Neuronal stem cell (in vitro differentiated cells): ENCODE data around the gene HIP1.
"Not testable (repeated sequence)": the region's sequence is repeated elsewhere in the genome, so short reads cannot be mapped to it uniquely, and the experiment has no call there.

Experiments used
- DNase-seq: peaks from one replicate; pipeline ENCODE4 v3.0.0-alpha.2; 2013; ENCODE audit warnings: low spot score
- H2AFZ ChIP-seq: one replicate; pipeline ENCODE4 v1.6.1; 2013; ENCODE audit warnings: mild to moderate bottlenecking, low read length, inconsistent platforms
- H2AK5ac ChIP-seq: 2 replicates; pipeline ENCODE4 v1.6.1; 2013; ENCODE audit warnings: low read depth, mild to moderate bottlenecking, inconsistent platforms, low read length, moderate library complexity, mixed read lengths
- H2BK120ac ChIP-seq: 2 replicates; pipeline ENCODE4 v1.6.1; 2013; ENCODE audit warnings: low read depth, mild to moderate bottlenecking, inconsistent platforms, low read length, moderate library complexity, mixed read lengths
- H2BK12ac ChIP-seq: one replicate; pipeline ENCODE4 v1.6.1; 2013; ENCODE audit warnings: low read length, inconsistent platforms
- H2BK15ac ChIP-seq: 2 replicates; pipeline ENCODE4 v1.6.1; 2013; ENCODE audit warnings: mild to moderate bottlenecking, low read length, inconsistent platforms, mixed read lengths
- H2BK5ac ChIP-seq: one replicate; pipeline ENCODE4 v1.6.1; 2013; ENCODE audit warnings: inconsistent platforms, mild to moderate bottlenecking, low read length, moderate library complexity
- H3K14ac ChIP-seq: one replicate; pipeline ENCODE4 v1.6.1; 2013; ENCODE audit warnings: low read length, inconsistent platforms
- H3K18ac ChIP-seq: 2 replicates; pipeline ENCODE4 v1.6.1; 2013; ENCODE audit warnings: low read length, inconsistent platforms
- H3K23ac ChIP-seq: 2 replicates; pipeline ENCODE4 v1.6.1; 2013; ENCODE audit warnings: low read depth, mild to moderate bottlenecking, mixed read lengths, low read length, inconsistent platforms; ENCODE audit not compliant: poor library complexity
- H3K27ac ChIP-seq: replicated peaks from 3 replicates; pipeline ENCODE4 v1.5.1; 2013; ENCODE audit warnings: low read length, inconsistent platforms
- H3K27me3 ChIP-seq, 3 experiments: 2 replicates each; pipeline ENCODE4 v1.6.1; 2013; ENCODE audit warnings: low read length in 3 of 3, mild to moderate bottlenecking in 2 of 3, inconsistent platforms in 1 of 3, low read depth in 1 of 3, mixed read lengths in 1 of 3, moderate library complexity in 1 of 3; ENCODE audit not compliant: control insufficient read depth in 3 of 3, insufficient read depth in 3 of 3
- H3K36me3 ChIP-seq, 2 donors: replicated peaks in 1 of 2; 2 replicates each; pipeline ENCODE4 v1.6.1; 2013; ENCODE audit warnings: low read length in 2 of 2; ENCODE audit not compliant: control insufficient read depth in 2 of 2, insufficient read depth in 2 of 2
- H3K4ac ChIP-seq: 2 replicates; pipeline ENCODE4 v1.6.1; 2013; ENCODE audit warnings: inconsistent platforms, mild to moderate bottlenecking, low read length, moderate library complexity
- H3K4me1 ChIP-seq, 2 donors: 1 replicate in 1 of 2; 2 replicates in 1 of 2; pipeline ENCODE4 v1.6.1; 2013; ENCODE audit warnings: low read length in 2 of 2, low read depth in 1 of 2; ENCODE audit not compliant: control insufficient read depth in 2 of 2, insufficient read depth in 1 of 2
- H3K4me2 ChIP-seq: one replicate; pipeline ENCODE4 v1.6.1; 2013; ENCODE audit warnings: mild to moderate bottlenecking, low read length, inconsistent platforms; ENCODE audit not compliant: insufficient read depth, poor library complexity, severe bottlenecking
- H3K4me3 ChIP-seq, 2 donors: 2 replicates each; pipeline ENCODE4 v1.5.1; 2013; ENCODE audit warnings: low read length in 2 of 2, mild to moderate bottlenecking in 2 of 2, inconsistent platforms in 1 of 2, moderate library complexity in 1 of 2
- H3K79me1 ChIP-seq: one replicate; pipeline ENCODE4 v1.6.1; 2013; ENCODE audit warnings: low read depth, mild to moderate bottlenecking, inconsistent platforms, low read length, moderate library complexity
- H3K9ac ChIP-seq: one replicate; pipeline ENCODE4 v1.6.1; 2013; ENCODE audit warnings: mild to moderate bottlenecking, low read depth, low read length, inconsistent platforms; ENCODE audit not compliant: poor library complexity
- H3K9me3 ChIP-seq, 2 donors: replicated peaks in 1 of 2; 2 replicates each; pipeline versions ENCODE3 to v1.6.1; 2013; ENCODE audit warnings: low read length in 2 of 2, mild to moderate bottlenecking in 2 of 2, inconsistent platforms in 1 of 2, low read depth in 1 of 2, mixed read lengths in 1 of 2, moderate library complexity in 1 of 2; ENCODE audit not compliant: control insufficient read depth in 2 of 2, insufficient read depth in 1 of 2
- H4K8ac ChIP-seq: one replicate; pipeline ENCODE4 v1.6.1; 2013; ENCODE audit warnings: low read depth, mild to moderate bottlenecking, inconsistent platforms, low read length, moderate library complexity
- H4K91ac ChIP-seq: one replicate; pipeline ENCODE4 v1.6.1; 2013; ENCODE audit warnings: low read length, low read depth, mild to moderate bottlenecking, inconsistent platforms; ENCODE audit not compliant: poor library complexity
- WGBS, 2 donors: extraction: QIAGEN DNeasy Blood & Tissue Kit; methylation state at CpG; one replicate each; pipeline ENCODE4 v1.1.7; 2013; ENCODE audit warnings: missing lambda C conversion rate in 2 of 2, mixed read lengths in 1 of 2; ENCODE audit not compliant: insufficient read length in 2 of 2, insufficient replicate concordance in 1 of 2; ENCODE audit errors: extremely low coverage in 2 of 2; 5-methylcytosine and 5-hydroxymethylcytosine counted together

Gene HIP1

DNA sequence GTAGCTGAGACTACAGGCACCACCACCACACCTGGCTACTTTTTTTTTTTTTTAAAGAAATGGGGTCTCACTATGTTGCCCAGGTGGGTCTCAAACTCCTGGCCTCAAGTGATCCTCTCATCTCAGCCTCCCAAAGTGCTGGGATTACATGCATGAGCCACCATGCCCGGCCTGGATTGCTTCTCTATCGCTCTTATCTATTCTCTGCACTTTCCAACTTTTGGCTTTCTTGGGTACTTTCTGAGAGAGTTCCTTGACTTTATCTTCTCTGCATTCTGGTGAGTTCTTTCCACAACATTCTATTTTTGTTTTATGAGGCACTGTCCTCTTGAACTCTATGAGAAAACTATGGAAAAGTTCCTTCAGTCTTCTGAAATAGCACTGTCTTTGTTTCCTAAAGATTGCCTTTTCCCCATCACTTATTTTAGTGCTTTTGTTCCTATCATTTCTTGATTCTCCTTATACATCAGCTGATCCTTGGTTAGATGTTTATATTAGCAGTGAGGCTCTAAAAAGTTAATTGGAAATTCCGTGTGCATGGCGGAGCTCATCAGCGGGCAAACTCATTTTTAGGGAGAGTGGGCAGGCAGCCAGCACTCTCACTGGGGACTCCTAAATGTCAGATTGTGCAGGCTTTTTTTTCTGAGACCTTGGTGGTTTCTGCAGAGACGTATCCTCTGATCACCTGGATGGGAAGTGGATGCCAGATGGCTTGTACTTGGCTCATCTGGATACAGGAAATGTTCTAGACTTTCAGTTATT, 43.9 kb downstream of the HIP1 start:
- H3K27ac ChIP-seq, result no peak overlapping the region
- H3K4me2 ChIP-seq, result no peak overlapping the region
- H3K4me1 ChIP-seq, result no peaks in the 10 kb centered on the region
- no peak overlapping the region for H2BK5ac ChIP-seq
- no peak overlapping the region for H3K23ac ChIP-seq
- no peaks in the 10 kb centered on the region for H3K36me3 ChIP-seq
- WGBS, 2 donors, result no CpG with 5 or more reads among the region's 6 CpGs
- no peak overlapping the region for H2AK5ac ChIP-seq
- H4K8ac ChIP-seq, result no peak overlapping the region
- no peak overlapping the region for H2BK120ac ChIP-seq
- H3K79me1 ChIP-seq, result no peaks in the 10 kb centered on the region
- no peak overlapping the region for H2BK15ac ChIP-seq
- H2BK12ac ChIP-seq, result no peak overlapping the region
- H2AFZ ChIP-seq, result no peak overlapping the region
- H3K9me3 ChIP-seq, result no peaks in the 10 kb centered on the region
- H3K4me3 ChIP-seq, result no peak overlapping the region
- no peak overlapping the region for H3K14ac ChIP-seq
- H3K4ac ChIP-seq, result no peak overlapping the region
- no peaks in the 10 kb centered on the region for H3K27me3 ChIP-seq
- H3K9ac ChIP-seq, result no peak overlapping the region
- H4K91ac ChIP-seq, result no peak overlapping the region
- no peak overlapping the region for H3K18ac ChIP-seq
- no peak for DNase-seq

DNA sequence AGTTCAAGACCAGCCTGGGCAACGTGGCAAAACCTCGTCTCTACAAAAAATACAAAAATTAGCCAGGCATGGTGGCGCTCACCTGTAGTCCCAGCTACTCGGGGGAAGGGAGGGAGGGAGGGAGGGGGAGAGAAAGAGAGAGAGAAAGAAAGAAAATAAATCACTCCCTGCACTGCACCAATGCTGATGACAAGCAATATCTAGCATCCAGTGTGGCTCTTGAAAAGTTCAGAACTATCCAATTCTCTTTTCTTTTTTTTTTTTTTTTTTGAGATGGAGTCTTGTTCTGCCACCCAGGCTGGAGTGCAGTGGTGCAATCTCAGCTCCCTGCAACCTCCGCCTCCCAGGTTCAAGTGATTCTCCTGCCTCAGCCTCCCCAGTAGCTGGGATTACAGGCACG, 45.1 kb downstream of the HIP1 start:
- no CpG with 5 or more reads among the region's 6 CpGs for WGBS, 2 donors
- not testable (repeated sequence) for H3K27ac ChIP-seq, H3K79me1 ChIP-seq, H3K9ac ChIP-seq, H3K4ac ChIP-seq, H3K9me3 ChIP-seq, H2AFZ ChIP-seq, H3K14ac ChIP-seq, H2BK5ac ChIP-seq, H3K4me2 ChIP-seq, H2BK12ac ChIP-seq, H3K23ac ChIP-seq, H3K27me3 ChIP-seq, H3K4me1 ChIP-seq, H3K4me3 ChIP-seq, H4K91ac ChIP-seq, H2BK15ac ChIP-seq, H3K36me3 ChIP-seq, H2AK5ac ChIP-seq, DNase-seq, H4K8ac ChIP-seq, H3K18ac ChIP-seq, H2BK120ac ChIP-seq

DNA sequence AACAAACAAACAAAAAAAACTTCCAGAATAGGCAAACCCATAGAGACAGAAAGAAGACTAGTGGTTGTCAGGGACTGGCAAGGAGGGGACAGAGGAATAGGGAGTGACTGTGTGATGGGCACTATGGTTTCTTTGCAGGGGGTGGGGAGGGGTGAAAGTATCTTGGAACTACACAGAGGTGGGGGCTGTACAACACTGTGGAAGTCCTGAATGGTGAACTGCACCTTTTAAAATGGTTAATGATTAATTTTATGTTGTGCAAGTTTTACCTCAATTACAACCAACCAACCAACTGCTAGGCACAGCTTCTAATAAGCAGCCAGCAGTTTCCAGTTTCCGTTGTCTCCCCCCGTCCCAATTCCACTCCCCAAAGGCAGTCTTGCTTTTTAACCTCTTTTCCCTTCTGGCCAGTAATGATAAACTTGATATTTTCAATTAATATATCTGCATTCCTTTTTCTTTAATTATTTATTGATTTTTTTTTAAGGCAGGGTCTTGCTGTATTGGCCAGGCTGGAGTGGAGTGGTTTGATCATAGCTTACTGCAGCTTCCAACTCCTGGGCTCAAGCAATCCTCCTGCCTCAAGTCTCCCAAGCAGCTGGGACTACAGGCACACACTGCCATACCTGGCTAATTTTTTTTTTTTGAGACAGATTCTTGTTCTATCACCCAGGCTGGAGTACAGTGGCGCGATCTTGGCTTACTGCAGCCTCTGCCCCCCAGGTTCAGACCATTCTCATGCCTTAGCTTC, 46.8 kb downstream of the HIP1 start:
- Histone ChIP-seq H4K8ac (no peak overlapping the region), H3K36me3 (no peaks in the 10 kb centered on the region), H2BK120ac (no peak overlapping the region), H3K4me3 (no peak overlapping the region), H3K14ac (no peak overlapping the region), H3K18ac (no peak overlapping the region), H2AK5ac (no peak overlapping the region), H3K4me1 (peaks cover 0 to 3% of the 10 kb centered on the region in 2 donors), H3K4me2 (no peak overlapping the region), H2BK15ac (no peak overlapping the region), H3K27me3 (no peaks in the 10 kb centered on the region), H2AFZ (no peak overlapping the region), H3K9me3 (no peaks in the 10 kb centered on the region), H4K91ac (no peak overlapping the region), H3K9ac (no peak overlapping the region), H2BK5ac (no peak overlapping the region), H3K27ac (no peak overlapping the region), H3K79me1 (no peaks in the 10 kb centered on the region), H3K23ac (no peak overlapping the region), H2BK12ac (no peak overlapping the region), H3K4ac (no peak overlapping the region)
- no CpG with 5 or more reads among the region's 4 CpGs for WGBS, 2 donors
- DNase-seq, result no peak

DNA sequence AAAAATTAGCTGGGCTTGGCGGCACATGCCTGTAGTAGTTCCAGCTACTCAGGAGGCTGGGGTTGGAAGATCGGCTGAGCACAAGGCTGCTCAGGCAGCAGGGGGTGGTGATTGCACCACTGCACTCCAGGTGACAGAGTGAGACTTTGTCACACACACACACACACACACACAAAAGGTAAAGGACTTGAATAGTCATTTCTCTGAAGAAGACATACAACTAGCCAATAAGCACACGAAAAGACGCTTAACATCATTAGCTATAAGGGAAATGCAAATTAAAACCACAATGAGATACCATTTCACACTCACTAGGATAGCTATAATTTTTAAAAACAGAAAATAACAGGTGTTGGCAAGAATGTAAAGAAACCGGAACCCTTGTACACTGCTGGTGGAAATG, 48.6 kb downstream of the HIP1 start:
- Histone ChIP-seq H3K27me3 (no peaks in the 10 kb centered on the region), H4K91ac (no peak overlapping the region), H3K4me3 (no peak overlapping the region), H3K9me3 (no peaks in the 10 kb centered on the region), H2BK12ac (no peak overlapping the region), H3K36me3 (no peaks in the 10 kb centered on the region), H3K18ac (no peak overlapping the region), H4K8ac (no peak overlapping the region), H2BK120ac (no peak overlapping the region), H3K23ac (no peak overlapping the region), H3K79me1 (no peaks in the 10 kb centered on the region), H3K4me1 (peaks cover 0 to 3% of the 10 kb centered on the region in 2 donors), H3K4ac (no peak overlapping the region), H2BK5ac (no peak overlapping the region), H2BK15ac (no peak overlapping the region), H3K9ac (no peak overlapping the region), H3K14ac (no peak overlapping the region), H2AFZ (no peak overlapping the region), H3K4me2 (no peak overlapping the region), H2AK5ac (no peak overlapping the region), H3K27ac (no peak overlapping the region)
- WGBS, 2 donors, result no CpG with 5 or more reads among the region's 5 CpGs
- no peak for DNase-seq
